NCI-H2029 treated with DMSO at 0.1 percent for 48 hours (cell line): ENCODE results near the gene NFATC1.

Experiments
- DNase-seq: peaks from one replicate; lab custom pipeline; 2025; lab: John Stamatoyannopoulos, UW

Gene NFATC1

DNA sequence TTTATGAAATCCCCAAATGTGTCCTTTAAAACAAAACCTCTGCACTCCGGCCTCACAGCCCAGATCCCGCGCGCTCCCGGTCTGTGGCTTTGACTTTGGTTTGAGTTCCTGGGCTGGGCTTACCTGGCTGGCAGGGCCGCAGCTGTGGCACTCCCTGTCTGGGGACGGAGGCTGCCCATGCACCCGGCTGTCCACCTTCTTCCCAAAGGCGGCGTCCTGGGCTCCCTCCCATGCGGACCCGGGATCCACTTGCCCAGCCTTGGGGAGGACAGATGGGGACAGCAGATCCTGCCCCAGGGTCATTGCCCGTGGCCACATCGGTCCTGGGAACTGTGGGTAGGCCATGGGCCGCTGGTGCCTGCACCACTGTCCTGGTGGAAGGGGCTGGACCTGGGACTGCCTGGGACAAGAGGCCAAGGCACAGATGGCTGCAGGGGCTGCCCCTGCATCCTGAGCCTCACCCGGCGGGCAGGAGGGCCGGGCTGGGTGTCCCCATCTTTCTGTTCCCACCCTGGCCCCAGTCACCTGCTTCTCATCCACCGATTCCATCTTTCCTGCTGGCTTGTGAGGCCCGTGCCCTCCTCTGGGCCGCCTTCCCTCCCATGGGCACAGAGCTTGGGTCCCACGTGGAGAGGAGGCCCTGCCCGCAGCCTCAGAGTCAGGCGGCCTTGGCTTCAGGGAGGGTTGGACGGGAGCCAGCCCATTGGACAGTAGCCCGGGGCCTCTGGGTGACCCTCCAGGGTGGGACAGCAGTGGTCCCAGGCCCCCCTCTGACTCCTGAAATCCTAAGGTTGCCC is 27.7 kb downstream of the NFATC1 start:
- DNase-seq = no peak

DNA sequence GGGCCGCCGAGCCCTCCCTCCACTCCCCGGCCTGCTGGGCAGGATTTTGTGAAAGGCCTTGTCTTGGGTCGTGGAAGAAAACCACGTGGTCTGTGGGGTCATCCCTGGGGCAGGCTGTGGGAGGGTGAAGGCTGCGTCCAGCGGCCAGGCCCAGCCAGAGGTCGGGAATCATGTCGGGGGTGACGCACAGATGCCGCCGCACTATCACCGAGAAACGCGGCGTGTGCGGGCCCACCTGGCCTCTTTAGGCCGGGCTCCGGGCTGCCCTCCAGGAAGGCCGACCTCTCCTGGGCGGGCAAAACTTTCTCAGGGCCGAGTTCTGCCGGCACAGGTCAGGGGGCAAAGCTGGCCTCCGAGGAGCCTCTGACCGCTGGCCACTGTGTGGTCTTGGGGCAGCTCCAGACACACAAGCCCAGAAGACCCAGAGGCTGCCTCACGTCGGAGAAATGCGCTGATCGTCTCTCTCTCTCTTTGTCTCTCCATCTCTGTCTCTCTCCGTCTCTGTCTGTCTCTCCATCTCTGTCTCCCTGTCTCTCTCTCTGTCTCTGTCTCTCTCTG is 28.4 kb downstream of the NFATC1 start:
- DNase-seq = no peak

- no peak for DNase-seq
These were observed 29.3 kb downstream of the NFATC1 start for GRCh38 chr18:79424880-79425568.

GRCh38 chr18:79425569-79425886 is 29.8 kb downstream of the NFATC1 start:
- DNase-seq = no peak

- DNase-seq = no peak
These were observed 30.9 kb downstream of the NFATC1 start for GRCh38 chr18:79426376-79427300.

DNA sequence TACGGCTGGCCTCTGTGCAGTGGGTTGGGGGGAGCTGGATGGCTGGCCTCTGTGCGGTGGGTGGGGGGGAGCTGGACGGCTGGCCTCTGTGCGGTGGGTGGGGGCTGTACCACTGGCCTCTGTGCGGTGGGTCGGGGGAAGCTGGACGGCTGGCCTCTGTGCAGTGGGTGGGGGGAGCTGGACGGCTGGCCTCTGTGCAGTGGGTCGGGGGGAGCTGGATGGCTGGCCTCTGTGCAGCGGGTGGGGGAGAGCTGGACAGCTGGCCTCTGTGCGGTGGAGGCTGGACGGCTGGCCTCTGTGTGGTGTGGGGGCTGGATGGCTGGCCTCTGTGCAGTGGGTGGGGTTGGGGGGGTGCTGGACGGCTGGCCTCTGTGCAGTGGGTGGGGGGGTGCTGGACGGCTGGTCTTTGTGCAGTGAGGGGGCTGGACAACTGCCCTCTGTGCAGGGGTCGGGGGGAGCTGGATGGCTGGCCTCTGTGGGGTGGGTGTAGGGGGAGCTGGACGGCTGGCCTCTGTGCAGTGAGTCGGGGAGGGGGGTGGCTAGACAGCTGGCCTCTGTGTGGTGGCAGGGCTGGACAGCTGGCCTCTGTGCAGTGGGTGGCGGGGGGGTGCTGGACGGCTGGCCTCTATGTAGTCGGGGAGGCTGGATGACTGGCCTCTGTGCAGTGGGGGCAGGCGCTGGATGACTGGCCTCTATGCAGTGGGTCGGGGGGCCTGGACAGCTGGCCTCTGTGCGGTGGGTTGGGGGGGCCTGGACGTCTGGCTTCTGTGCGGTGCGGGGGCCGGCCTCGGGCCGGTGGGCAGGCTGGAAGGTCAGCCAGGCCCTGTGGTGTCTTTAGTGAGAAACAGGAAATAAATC is 31.9 kb downstream of the NFATC1 start:
- no peak for DNase-seq

DNA sequence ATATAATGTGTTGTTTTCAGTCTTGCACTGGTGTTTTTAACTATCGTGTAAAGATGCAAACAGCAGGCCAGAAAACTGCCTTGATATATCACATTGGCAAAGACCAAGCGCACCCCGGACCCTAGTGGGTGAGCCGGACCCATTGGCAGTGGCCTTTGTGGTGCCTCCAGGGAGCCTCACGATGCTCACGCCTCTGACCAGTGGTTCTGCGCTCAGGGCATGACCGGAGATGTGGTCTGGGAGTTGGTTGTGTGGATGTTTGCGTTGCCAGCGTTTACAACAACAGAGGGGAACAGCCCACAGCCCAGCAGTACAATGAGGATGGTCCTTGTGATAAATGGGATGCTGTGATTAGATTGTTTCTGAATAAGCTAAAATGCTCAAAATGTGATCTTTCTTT is 32.6 kb downstream of the NFATC1 start:
- DNase-seq = no peak

GRCh38 chr18:79429381-79429780 is 33.7 kb downstream of the NFATC1 start:
- no peak for DNase-seq

- no peak for DNase-seq
These were observed 34.1 kb downstream of the NFATC1 start for GRCh38 chr18:79429785-79430281.

DNA sequence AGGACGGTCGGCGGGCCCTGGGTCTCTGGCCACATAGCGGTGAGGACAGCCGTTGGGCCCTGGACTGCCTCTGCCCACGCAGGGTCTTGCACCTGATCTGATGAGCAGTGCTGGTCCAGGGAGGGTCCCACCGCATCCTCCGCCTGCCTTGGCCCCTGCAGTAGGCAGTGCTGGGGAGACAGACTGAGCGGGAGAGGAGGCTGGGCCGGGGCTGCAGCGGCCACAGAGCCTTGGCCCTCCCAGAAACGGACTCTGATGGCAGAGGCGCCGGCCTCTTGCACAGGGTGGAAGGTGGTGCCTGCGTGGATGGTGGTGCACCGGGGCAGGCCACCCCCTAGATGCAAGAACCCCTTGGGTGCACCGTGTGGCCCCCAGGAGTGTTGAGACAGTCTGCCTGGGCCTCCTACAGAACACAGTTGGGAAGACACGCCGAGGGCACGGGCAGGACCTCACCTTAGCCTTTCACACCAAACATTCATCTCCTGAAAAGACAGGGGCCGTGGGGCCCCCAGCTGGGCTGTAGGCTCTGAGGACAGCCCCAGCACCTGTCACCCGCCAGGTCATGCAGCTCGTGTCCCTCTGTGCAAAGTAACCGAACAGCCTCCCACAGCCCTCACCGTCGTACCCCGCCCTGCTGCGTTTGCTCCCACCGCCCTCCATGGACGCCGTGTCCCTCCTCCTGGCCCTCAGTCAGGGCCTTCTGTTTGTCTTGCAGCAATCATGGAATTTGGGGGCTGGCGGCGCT is 36.8 kb downstream of the NFATC1 start:
- DNase-seq = no peak

- DNase-seq = no peak
These were observed 37.7 kb downstream of the NFATC1 start for GRCh38 chr18:79433431-79433830.

GRCh38 chr18:79434607-79435401 is 39.1 kb downstream of the NFATC1 start:
- no peak for DNase-seq

- DNase-seq = no peak
These were observed 41.0 kb downstream of the NFATC1 start for GRCh38 chr18:79436556-79437275.

- no peak for DNase-seq
These were observed 42.6 kb downstream of the NFATC1 start for GRCh38 chr18:79438089-79438897.

GRCh38 chr18:79438898-79439627 is 43.3 kb downstream of the NFATC1 start:
- no peak for DNase-seq

GRCh38 chr18:79439628-79440023 is 43.9 kb downstream of the NFATC1 start:
- no peak for DNase-seq
